ENCODE results near the gene DOCK10. TPM values are rescaled to one million over a fixed set of nuclear protein-coding genes. Genes with fewer than 3 reads are reported as not detected.

Gene DOCK10
- total RNA-seq, 1 donor from 2014 or later, result 25.5 TPM

DNA sequence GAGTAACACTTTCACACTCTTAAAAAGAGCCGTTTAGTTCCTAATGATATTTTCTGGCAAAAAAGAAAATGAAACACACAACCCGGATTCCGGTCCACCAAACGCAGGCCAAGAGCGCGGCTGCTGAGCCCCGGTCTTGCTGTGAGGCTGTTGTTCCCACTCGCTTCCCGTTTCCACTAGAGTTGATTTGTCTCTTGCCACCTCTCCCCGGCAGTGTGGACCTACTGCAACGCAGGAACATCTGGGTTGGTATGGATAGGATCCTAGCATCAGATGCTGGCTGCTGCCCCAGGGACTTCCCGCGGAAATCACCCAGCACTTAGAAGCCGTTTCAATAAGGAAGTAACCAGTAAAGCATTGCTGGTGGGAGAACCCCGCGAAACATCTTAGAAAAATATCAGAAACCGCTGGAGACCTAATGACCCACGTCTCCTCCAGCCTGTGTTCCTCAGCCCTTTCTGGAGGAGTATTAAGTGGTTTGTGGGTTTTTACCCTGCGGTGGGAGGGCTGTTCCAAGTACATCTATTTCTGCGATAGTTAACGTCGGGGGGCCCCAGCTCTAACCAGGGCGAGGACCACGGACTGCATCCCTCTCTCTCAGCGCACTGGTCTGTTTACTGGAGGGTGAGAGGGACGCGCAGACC is 939 bp downstream of the DOCK10 start:
- DNase-seq (ENCODE audit: low spot score), result peak; percentile 33

DNA sequence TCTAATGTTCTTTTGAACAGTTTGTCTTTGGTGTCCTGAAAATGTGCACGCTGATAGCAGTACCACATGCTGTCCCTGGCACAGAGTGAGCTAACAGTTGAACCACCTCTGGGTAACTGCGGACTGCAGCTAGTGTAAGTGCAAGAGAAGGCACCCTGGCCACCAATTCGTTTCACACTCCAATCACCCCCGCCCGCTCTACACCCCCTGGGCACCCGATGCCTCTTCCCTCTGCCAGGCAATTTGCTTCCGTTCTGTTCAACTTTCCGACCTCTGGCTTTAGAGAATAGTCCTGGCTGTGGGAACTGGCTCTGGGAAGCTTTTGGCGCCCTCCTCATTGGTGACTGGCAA is 1.4 kb downstream of the DOCK10 start:
- no peak for DNase-seq (ENCODE audit: low spot score)

DNA sequence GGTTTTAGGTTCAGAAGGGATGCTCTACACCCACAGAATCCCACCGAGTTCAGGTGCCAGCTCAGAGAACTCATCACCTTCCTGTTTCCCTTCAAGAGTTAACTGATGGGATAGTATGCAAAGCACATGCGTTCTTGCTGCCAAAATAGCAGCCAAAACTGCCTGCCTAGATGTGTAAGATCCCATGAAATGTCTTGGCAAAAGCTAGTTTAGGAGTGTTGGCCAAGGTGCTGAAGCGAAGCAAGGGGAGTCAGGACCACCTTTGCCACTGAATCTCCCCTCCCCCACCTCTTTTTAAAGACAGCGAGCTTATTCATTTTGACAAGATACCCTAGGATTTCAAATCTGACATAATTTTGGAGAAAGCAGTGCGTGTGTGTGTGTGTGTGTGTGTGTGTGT is 2.1 kb downstream of the DOCK10 start:
- no peak for DNase-seq (ENCODE audit: low spot score)

DNA sequence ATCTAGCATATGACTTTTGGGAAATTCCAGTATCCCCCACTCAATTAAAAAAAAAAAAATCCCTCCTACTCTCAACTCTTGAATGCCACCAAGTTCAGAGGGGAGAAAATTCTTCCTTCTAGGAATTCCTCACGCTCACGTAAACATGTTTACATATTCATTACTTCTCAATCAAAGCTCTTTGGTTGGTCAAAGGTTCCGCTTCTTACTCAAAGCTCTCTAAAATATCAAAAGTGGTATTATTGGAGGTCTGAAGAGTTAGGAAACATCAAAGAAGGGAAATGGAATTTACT is 4.1 kb downstream of the DOCK10 start:
- no peak for DNase-seq (ENCODE audit: low spot score)

DNA sequence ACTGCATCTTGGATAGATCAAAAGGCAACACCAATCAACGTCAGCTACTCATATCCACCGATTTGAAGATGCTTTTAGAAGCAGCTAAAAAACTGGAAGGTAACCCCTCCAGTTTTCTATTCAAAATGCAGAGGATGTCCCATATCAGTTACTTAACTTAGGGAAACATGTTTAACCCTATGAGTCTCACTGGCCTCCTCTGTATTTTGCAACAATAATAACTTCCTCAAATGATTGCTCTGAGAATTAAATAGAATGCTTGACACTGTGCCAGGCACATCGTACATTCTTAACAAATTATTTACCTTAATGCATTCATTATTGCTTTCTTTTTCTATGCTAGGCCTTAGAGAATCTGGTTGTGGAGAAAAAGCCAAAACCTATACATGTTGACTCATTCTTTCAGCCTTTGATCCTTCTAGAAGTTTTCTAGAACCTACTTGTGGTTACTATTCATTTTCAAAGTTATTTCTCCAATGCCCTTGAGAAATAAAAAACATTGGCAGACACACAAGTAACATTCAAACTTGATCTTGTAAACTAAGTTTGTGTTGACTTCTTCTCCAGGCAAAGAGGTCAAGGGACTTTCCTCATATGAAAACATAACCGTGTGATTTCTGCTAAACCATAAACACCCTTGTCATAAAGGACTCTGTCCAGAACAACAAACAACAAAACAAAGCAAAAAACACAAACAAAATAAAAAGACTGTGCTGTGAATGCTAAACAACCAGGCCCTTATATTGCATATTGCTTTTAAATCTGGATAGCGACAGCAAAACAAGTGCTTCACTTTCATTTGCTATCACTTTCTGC is 4.6 kb downstream of the DOCK10 start:
- no peak for DNase-seq (ENCODE audit: low spot score)

DNA sequence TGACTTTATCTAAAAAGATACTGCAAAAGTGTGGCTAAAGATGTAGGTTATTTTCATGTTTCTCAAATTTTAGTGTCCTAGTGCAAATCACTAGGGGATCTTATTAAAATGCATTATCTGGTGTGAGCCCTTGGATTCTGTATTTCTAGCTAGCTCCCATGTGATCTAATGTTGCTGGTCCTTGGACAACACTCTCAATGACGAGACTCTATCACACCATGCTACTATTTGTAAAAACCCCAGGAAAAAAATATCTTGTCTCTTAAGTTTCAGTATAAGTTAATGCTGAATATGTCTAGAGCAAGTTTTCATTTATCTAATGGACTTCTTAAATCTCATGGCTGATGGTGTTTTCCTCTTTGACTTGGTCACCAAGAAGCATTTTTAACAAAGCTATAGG is 5.8 kb downstream of the DOCK10 start:
- DNase-seq (ENCODE audit: low spot score), result no peak

DNA sequence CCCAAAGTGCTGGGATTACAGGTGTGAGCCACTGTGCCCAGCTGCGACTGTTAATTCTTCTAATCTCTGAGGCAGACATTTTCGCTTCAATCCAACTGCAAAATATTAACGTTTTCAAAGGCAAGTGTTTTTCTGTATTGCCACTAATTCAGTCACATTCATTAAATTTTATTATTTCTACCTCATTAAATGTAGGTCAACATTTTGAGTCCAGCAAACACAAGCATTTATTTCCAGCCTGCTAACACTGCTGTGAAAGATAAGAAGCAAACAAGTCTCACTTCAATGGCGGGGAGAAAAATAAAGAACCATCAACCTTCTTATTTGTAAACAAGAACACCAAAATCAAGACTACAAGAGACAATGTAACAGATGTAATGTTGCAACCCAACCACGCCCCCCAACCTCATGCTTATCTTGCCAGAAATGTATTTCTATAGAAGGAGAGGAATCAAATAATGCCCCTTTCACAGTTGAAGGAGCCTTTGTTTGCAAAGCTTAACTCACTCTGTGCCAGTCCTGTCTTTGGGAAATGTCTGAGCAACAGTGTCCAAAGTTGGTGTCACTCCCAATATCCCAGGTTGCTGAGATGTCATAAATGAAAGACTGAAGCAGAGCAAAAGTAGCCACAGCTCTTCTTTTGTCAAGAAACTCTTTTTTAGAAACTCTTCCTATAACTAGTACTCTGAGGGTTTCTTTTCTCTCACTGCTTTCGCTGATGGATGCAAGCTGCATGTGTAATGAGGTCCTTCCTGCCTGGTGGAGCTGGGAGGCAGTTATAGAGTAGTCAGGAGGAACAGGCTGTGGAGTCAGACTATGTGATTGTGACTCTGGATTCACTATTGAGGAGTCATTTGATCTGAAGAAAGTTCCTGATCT is 8.6 kb downstream of the DOCK10 start:
- DNase-seq (ENCODE audit: low spot score), result no peak

DNA sequence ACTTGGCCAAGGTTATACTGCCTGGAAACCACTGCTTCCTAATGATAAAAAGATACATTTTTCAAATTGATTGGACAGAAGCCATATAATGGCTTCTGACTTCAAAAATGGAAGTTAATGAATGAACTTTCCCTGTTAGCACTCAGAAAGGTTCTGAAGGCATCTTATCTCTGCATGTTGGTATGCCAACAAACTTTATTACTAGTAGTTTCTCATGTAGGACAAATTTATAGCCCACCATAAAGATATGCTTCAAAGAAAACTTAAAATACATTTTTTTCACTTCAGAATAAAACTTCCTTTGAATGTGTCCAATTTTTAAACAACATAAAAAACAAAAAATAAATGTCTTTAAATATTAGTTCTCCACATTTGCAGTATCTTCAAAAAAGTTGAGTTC is 10.0 kb downstream of the DOCK10 start:
- no peak for DNase-seq (ENCODE audit: low spot score)

DNA sequence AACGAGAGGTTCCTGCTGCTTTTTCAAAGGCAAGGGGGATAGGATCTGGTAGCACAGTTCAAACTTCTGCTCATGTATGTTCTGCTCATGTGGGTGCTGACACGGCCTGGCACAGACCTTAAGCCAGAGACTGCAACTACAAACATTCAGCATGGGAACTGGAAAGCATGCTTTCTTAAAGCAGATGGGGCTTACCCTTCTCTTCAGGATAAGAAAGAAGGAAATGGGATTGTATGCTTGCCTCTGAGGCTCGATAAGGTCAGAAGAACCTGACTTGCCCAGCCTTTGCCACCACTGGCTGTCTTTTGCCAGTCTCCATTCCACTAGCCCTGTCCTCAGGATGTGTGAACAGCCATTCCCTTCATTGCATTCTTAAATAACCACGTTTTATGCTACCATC is 10.7 kb downstream of the DOCK10 start:
- no peak for DNase-seq (ENCODE audit: low spot score)

DNA sequence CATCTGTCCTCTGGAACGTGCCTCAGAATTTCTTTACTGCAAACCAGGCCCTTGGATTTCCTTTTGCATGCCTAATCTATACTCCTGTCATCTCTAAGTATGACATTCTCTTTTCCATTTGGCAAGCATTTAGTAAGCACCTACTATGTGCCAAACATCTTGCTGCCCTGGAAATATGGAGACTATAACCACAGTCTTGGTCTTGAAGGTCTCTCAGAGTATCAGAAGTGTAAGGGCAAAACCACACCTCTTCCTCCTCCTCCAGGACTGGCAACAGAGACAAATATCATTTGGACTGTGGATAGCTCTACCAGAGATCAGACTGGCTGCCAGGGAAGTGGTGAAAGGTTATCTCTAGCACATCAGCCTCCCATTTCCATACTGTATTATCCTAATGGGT is 11.4 kb downstream of the DOCK10 start:
- DNase-seq (ENCODE audit: low spot score), result no peak

DNA sequence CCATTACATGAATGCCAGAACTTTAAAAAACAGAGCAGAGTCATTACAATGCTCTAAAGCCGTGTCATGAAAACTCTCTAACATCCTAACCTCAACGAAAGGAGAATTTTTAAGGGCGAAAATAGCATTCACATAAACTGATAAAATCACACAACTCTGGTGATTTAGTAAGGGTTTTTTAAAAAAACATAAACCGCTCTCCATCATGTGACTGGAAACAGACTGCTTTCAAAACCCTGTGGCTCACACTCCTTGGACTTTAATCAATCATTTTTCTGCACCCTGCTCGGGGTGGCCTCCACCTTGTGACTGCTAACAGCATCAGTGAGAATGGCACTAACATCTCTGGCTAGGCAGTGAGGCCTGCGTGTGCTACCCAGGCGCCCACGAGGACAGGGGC is 12.1 kb downstream of the DOCK10 start:
- no peak for DNase-seq (ENCODE audit: low spot score)

DNA sequence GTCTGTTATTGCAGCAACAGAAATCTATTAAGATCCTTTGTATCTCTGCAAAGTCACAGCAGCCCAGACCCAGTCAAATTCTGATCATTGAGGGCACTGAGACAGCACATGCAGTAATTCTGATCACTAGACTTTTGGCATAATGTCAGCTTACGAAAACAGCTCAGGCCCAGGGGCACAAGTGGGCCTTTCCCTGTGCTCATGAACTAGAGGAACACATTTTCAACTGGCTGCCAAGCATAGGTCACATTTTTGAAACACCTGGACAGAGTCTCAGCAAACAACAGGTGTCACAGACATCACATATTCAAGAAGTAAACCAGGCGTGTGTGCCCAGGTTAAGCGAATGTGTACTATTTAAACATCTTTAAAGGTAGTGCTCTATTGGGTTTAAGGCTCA is 13.7 kb downstream of the DOCK10 start:
- no peak for DNase-seq (ENCODE audit: low spot score)

DNA sequence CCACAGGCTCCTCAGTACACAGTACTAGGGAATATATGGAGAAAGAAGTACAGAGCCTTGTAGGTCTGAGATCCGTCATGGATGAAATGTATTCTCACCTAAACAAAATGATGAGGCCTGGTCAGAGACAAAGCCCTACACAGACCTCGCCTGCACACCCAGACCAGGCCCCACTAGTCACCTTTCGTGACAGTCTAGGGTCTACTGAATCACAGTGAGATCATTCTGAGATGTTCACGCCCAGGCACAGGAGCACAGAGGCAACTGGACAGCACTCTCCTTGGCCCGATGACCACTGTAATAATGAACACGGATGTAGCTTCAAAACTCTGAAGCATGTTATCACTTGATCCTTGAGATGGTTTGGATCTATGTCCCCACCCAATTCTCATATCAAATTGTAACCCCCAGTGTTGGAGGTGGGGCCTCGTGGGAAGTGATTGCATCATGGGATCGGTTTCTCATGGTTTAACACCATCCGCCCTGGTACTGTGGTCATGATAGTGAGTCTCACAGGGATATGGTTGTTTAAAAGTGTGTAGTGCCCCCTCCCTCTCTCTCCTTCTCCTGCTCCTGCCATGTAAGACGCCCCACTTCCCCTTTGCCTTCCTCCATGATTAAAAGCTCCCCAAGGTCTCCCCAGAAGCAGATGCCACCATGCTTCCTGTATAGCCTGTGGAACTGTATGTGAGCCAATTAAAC is 15.1 kb downstream of the DOCK10 start:
- no peak for DNase-seq (ENCODE audit: low spot score)

DNA sequence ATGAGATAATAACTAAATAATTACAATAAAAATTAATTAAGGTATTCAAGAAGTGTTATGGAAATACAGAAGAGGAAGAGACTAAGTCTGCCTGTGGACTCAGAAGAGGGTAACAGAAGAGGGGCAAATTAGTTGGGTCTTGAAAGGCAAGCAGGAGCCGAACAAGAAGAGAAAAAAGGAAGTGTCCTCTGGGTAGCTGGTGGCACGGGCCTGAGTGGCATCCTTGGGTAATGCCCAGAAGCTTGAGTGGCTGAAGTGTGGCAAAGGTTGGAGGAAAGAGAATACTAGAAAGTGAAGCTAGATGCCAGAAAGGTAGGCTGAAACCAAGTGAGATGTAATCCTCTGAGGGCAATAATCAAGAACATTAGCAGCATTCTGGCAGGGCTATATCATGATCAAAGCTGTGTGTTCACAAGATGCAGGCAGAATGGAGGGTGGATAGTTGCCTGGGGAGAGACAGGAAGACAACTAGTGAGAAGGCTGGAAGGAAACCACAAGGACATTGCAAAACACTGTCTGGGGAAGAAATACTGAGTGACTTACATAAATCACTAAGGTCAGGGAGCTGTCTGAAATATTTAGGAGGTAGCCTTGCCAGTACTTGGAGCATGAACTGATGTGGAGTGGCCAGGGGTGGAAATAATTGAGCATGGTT is 16.2 kb downstream of the DOCK10 start:
- DNase-seq (ENCODE audit: low spot score), result peak; percentile 23

DNA sequence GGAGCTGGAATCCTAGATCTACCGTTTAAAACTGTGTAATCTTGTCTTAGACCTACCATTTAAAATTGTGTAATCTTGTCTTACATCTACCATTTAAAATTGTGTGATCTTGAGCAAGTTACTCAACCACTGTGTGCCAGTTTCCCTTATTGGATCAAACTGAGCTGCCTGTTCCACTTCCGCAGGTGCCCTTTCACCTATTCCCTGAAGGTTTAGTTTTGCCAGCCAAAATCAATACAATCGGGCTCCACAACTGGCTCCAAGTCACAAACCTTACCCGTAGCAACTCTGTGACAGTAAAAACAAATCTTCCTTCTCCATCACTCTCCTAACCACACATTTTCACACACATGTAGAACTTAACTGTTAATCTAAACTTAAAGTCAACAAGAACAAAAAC is 20.1 kb downstream of the DOCK10 start:
- no peak for DNase-seq (ENCODE audit: low spot score)

DNA sequence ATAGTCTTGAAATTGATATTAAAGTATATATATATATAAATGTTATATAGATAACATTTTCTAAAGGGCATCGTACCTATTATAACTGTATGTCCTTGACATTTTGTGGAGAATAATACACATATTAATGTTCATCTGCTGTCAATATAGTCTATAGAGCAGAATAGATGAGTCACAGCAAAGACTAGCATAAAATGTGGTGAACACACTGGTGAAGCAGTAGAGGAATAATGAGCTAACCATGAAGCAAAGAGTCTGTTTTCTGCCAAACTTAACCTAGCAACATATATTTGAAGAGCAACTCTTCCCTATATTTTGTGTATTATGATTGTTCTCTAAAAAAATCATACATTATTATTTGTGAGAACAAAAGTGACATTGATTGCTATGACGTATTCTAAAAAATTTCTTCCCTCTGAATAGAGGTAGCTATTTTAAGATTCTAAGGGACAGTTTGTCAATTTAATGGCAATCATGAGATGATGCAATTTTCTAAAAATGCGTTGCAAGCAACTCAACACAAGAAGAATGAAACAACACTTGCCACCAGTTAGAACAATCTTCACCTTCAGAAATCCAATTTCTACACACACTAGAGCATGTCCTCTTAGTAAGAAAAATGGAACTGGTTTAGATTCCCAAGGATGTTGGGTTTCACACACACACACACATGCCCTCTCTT is 22.0 kb downstream of the DOCK10 start:
- no peak for DNase-seq (ENCODE audit: low spot score)

DNA sequence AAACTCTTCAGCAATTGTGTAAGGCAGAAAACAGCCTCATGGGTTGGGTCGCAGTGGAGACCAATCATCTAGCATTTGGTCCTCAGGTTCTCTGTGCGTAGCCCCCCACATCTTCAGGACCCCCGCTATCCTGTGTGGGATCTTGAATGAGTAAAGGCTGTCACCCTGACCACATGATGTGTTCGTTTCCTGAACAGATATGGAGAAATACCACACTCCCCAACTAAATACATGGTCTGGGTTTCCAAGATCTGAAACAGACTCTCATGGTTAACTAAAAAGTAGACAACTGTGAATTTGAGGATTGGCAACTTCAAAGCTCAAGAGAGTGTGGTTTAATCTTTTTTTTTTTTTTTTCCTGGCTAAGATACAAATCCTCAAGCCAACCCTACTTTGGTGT is 23.2 kb downstream of the DOCK10 start:
- DNase-seq (ENCODE audit: low spot score), result no peak

DNA sequence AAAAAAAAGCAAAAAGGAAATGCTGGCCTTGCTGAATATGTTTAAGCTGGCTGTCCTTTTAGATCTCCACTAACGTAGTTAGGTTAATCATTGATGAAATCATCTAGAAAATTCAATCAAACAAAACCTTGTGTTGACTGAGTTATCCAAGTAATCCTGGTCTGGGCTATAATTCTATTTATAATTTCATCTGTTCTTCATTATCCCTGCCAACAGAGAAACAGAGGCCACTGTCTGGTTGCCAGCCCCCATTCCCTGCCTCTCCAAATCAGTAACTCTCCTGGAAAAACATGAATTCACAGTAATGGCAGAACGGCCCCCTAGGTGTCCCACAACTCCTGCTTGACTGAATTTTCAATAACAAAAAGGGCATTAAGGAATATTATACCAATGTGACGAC is 24.6 kb downstream of the DOCK10 start:
- DNase-seq (ENCODE audit: low spot score), result no peak

DNA sequence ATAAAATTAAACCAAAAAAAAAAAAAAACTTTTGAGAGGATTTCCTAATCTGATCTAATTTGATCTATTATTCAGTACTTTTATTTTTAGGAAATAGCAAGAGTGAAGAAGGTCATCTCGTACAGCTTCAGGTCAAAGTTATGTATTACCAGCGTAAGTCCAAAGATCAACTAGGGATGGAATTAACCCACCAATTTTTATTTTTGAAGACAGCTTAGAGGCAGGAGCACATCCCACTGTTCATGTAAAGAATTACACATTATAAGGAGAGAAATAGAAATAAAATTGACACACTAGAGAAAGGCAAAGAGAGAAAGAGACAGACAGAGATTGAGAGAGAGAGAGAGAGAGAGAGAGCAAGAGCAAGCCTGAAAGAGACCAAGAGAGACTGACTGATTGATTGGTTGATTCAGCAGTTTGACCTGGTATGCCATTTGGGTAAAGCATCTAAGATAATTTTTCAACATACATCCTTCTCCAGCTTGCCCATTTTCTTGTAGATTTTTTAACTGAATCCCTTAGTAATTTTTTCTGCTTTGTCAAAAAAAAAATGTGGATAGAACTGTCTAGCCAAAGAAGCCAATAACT is 25.1 kb downstream of the DOCK10 start:
- no peak for DNase-seq (ENCODE audit: low spot score)
